IPS DF 4.7 (cell line): ENCODE results near the gene CCDC92B.
"Not testable (repeated sequence)": the region's sequence is repeated elsewhere in the genome, so short reads cannot be mapped to it uniquely, and the experiment has no call there.

Source experiments
- DNase-seq: peaks from one replicate; pipeline ENCODE4 v3.0.0-alpha.2; 2013; ENCODE audit warnings: low spot score; ENCODE audit errors: extremely low read depth

The CCDC92B gene

GRCh38 chr17:2703606-2704005 lies 45.8 kb downstream of the CCDC92B start:
- no peak for DNase-seq

GRCh38 chr17:2703181-2703580 lies 46.3 kb downstream of the CCDC92B start:
- DNase-seq = no peak

DNA sequence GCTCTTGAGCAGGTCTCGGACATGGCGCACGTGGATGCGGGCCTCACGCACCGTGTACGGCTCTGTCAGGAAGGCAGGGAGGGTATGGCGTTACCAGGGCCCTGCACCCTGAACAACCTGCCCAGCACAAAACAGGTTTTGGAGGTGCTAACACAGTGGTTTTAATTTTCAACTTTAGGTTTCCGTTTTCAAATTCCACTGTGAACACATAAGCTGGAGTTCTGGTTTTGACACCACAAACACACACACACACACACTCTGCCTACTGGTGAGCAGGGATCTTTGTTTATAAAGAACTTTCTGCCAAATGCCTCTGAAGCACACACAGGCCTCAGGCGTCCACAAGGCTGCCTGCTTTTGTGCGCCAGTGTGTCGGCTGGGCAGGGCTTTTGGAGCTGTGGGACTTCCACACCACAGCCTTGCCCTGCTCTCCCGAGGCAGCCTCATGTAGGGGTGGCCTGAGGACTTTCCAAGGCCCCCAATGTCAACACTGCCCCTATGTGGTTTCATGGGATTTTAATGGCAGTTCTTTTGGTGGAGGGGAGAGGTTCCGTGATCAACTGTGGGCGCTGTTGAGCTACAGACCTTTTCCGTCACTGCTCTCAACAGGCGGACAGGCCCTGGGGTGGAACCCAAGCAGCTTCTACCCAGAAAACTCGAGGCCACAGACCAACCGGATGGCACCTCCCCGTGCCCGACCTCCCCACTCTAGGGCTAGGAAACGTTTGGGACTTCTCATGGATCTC lies 47.3 kb downstream of the CCDC92B start:
- DNase-seq = no peak

- DNase-seq = no peak
These were observed 48.1 kb downstream of the CCDC92B start for GRCh38 chr17:2701161-2701995.

GRCh38 chr17:2700491-2701141 lies 48.8 kb downstream of the CCDC92B start:
- DNase-seq = no peak

DNA sequence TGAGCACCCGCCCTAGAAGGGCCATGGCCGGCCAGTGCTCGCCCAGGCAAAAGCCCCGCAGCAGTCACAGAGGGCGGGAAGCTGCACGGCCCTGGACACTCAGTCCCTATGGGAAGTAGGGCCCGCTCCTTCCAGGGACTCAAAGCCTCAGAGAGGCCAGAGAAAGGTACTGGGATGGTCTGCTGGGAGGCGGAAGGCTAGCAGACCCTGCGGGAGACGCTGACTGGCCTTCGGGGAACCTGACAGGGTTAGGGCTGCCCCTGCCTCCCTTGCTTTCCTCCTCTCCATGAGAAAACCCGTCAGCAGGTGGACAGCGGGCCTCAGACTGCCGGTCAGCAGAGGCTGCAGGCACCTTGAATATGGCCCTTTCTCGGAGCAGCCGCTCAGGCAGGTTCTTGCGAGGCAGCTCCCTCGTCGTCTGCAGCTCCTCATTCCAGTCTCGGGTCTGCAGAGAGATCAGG lies 49.4 kb downstream of the CCDC92B start:
- no peak for DNase-seq

- not testable (repeated sequence) for DNase-seq
These were observed 50.1 kb downstream of the CCDC92B start for GRCh38 chr17:2699216-2699805.

DNA sequence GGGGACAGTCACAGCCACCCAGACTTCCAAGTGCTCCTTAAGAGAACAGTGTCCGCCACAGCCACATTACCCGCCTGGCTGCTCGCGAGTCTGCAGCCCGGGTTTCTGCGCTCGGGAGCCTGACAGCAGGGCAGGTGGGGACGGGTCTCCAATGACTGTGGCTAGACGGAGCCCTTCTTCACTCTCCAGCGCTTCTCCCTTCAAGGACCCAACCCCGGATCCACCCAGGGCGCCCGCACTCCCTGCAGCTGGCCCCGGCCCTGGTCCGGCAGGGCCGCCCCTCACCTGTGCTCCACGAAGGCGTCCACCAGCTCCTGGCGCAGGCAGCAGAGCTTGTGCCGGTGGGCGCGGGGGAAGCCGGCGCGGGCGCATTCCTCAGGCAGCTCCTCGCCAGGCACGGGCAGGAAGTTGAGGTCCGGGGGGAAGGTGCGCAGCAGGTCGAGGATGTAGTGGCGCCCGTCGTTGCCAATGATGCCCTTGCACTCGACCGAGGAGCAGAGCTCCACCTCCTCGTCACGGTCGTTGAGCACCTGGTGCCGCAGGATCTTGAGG lies 51.8 kb downstream of the CCDC92B start:
- DNase-seq = no peak

DNA sequence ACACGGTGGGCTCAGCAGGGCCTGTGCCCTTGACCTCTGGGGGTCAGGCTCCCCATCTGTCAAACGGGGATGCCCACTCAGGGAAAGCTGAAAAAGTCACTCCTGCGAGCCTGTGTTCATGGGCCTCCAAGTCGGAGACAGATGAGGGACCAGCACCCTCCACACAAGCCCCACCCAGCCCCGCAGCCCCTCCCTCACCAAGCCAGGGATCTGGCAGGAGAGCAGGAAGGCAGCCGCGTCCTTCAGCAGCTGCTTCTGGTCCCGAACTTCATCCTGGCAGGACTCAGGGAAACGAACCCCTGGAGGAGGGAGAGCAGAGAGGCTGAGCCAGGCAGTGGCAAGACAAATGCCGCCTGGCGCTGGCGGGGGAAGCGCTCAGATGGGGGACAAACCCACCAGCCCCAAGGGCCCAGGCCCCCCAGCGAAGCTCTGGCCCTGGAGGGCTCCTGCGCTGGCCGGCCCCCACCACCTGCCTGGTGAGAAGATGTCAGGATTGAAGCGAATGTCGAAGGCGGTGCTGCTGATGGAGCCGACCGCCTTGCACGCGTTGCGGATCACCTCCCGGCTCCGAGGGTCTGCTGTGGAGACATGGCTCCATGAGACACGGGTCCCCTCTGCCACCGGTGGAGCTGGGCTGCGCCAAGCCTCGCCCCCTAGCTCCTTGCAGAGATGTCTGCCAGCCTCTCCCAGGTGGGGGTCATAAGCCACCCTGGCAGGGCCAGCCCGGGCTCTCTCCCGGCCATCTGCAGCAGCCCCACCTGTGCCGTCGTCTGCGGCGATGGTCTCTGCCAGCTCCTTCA lies 53.3 kb downstream of the CCDC92B start:
- no peak for DNase-seq

DNA sequence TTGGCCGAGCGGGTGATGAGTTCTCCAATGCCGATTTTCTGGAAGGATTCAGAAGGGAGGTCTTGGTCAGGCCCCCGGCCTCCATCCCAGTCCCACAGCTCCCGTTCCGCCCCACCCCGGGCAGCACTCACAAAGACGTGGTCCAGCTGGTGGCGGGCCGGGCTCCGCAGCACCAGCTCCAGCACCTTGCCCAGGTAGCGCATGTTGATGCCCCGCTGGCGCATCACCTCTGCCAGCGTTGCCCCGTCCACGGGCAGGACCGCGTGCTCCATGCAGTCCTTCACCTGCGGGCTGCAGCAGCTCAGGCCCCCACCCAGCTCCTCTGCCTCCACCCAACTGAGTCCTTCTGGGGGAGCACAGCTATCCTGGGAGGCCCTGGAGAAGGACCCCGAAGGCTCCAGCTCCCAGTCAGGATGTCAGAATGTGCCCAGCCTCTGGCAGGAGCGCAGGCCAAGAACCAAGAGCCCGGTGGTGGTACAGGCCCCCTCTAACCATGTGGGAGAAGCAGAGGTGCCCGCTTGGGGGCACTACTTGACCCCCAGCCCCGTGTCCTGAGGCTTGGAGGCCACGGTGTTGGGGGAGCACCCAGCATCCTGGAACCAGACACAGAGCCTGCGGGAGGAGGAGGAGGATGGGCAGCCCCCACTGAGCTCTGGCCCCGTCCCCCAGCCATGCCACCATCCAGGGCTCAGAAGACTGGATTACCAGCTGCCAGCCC lies 54.0 kb downstream of the CCDC92B start:
- no peak for DNase-seq

DNA sequence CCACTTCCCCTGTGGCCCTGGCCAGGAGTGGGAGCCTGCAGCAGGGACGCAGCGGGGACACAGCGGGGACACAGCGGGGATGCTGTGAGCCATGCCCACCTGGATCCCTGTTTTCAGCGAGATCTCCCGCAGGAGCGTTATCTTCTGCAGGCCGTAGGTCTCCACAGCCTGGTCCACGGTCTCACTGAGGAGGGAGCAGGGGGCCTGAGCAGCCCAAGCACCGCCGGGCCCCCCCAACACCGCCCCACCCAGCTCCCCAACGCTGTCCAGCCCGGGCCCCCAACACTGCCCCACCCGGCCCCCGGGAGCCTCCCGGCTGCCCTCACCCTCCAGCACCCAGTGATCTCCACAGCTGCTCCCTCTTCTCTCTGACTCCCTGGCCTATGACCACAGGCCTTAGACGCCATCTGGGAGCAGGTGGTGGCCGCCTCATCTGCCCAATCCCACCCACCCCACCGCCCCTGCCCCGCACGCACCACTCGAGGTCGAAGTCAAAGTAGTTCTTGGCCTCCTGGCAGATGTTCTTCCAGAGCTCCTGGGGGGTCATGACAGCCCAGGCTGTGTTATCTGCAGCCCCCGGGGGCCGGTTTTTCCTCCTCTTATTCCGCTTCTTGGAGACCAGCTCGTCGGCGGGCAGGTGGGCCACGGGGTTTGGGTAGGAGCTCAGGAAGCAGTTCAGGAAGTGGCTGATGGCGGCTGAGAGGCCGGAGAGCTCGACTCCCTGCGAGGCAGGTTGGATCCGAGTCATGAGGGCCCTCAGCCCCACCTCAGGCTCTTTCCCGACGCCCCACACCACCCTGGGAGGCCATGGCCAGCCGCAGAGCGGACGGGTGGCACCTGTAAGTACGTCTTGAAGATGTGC lies 54.8 kb downstream of the CCDC92B start:
- no peak for DNase-seq

GRCh38 chr17:2693561-2694380 lies 55.7 kb downstream of the CCDC92B start:
- no peak for DNase-seq

- no peak for DNase-seq
These were observed 56.7 kb downstream of the CCDC92B start for GRCh38 chr17:2692781-2693135.

DNA sequence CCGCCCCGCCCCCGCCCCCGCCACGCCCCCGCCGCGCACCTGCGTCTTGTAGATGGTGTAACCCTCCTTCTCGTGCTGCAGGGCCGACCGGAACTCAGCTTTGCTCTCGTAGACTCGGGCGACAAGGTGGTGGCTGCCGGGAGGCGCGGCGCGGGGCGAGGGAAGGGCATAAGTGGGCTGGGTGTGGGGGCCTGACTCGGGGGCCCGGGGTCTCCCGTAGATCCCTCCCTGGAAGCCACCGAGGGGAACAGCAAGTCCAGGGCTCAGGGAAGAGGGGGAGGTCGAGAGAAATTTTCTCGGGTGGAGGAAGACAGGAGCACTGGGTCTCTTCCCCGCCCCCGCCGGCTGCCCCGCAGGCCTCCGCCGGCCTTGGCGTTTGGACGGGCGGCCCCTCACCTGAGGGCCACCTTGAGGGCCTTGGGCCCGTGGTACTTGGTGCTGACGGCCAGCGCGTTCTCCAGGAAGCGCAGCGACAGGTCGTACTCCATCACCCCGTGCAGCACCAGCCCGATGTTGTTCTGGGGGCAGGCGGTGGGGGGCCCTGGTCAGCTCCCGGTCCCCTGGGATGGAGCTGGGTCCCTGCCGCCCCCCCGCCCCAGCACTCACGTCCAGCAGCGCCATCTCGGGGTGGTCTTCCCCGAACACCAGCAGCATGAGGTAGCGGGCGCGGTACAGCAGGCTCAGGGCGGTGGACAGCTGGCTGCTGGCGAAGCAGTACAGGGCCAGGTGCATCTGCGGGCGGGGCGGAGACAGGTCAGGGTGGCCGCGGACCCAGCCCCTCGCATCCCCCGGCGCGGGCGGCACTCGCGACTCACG lies 57.3 kb downstream of the CCDC92B start:
- DNase-seq = no peak

DNA sequence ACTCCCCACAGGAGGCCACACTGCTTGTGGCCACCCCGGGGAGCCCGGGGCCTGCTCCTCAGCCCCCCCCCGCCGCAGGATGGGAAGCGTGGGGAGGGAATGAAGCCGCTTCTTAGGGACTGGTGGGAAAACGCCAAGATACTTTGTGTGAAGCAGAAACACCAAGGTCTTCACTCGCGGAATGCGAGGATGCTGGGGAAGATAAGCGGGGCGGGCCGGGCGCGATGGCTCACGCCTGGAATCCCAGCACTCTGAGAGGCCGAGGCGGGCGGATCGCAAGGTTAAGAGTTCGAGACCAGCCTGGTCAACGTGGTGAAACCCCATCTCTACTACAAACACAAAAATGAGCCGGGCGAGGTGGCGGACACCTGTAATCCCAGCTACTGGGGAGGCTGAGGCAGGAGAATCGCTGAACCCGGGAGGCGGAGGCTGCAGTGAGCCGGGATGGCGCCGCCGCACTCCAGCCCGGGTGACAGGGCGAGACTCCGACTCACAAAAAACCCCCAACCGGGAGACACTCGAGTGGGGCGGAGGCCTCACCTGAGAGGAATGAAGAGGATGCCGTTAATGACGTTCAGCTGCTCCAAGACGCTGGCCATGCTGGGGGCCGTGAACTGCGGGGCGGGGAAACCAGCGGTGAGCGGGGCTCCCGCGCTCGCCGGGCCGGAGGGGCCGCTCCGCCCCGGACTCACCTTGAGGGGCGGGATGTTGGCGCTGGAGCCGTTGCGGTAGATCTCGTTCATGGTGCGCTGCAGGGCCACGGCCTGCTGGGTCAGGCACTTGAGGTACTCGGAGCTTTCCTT lies 58.2 kb downstream of the CCDC92B start:
- no peak for DNase-seq
